ENCODE data around the gene TNS4. TPM values are rescaled to one million over a fixed set of nuclear protein-coding genes. Genes with fewer than 3 reads are reported as not detected.

TNS4 gene
- total RNA-seq, 1 experiment from 2014 or later = 0.21 TPM

DNA sequence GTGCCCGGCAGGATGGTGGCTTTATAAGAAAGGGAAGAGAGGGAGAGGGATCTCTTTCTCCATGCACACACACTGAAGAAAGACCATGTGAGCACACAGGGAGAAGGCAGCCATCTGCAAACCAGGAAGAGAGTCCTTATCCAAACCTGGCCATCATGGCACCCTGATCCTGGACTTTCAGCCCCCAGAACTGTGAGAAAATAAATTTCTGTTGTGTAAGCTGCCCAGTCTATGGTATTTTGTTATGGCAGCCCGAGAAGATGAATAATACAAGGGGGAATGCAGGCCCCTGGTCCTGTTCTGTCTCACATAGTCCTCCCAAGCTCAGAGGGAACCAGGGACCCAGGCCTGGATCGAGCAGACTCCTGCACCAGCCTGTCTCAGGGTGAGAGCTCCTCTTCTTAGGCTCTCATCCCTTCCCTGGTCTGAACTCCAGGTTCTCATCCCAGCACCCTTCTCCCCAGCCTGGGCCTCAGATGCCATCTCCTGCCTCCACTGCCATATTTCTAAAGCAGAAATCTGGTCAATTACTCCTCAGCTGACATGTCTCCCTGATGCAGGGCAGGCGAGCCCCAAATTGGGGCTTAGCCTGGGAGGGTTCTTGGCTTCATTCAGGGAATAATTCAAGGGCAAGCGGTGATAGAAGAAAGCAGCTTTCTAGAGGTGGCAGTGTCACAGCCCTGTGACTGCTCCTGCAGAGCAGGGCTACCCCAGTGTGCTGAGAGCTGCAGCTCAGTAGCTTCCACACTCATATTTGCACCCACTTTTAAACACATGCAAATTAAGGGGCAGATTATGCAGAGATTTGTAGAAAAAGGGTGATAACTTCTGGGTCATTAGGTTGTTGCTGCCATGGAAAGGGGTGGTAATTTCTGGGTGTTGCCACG lies 29.3 kb downstream of the TNS4 start:
- Mint-ChIP-seq H3K4me3 (ENCODE audit: low read depth, unreplicated experiment) (no peak overlapping the region), H3K4me1 (ENCODE audit: low read depth, unreplicated experiment) (no peaks in the 10 kb centered on the region), H3K27ac (ENCODE audit: unreplicated experiment) (no peak overlapping the region), H3K27me3 (ENCODE audit: unreplicated experiment) (peaks cover 84% of the 10 kb centered on the region), H3K36me3 (ENCODE audit: insufficient read depth, unreplicated experiment) (peaks cover 6% of the 10 kb centered on the region), H3K9me3 (ENCODE audit: low read depth, unreplicated experiment) (no peaks in the 10 kb centered on the region)
- DNase-seq = no peak
- TF ChIP-seq, protein P1, sequence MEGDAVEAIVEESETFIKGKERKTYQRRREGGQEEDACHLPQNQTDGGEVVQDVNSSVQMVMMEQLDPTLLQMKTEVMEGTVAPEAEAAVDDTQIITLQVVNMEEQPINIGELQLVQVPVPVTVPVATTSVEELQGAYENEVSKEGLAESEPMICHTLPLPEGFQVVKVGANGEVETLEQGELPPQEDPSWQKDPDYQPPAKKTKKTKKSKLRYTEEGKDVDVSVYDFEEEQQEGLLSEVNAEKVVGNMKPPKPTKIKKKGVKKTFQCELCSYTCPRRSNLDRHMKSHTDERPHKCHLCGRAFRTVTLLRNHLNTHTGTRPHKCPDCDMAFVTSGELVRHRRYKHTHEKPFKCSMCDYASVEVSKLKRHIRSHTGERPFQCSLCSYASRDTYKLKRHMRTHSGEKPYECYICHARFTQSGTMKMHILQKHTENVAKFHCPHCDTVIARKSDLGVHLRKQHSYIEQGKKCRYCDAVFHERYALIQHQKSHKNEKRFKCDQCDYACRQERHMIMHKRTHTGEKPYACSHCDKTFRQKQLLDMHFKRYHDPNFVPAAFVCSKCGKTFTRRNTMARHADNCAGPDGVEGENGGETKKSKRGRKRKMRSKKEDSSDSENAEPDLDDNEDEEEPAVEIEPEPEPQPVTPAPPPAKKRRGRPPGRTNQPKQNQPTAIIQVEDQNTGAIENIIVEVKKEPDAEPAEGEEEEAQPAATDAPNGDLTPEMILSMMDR (IDR thresholded peaks at IDR 0.05; ENCODE audit: unreplicated experiment) = no peak
- no TSS peak for BruUV-seq (replicated peaks)
- CTCF ChIA-PET = interaction anchor here (0.5 to 53.1 kb wide), 16 partner anchors 6 to 1258 kb away, joined by 3 to 4142 read pairs (median 4); partner anchors contain the start of genes CCR7, ERBB2, IGFBP4 and PSMD3
- intact Hi-C loops (cut with micrococcal nuclease; ENCODE audit: unreplicated experiment) = loop anchor here (5.0 kb wide), 1 partner anchor 330 kb away; no protein-coding TSS in a partner anchor

DNA sequence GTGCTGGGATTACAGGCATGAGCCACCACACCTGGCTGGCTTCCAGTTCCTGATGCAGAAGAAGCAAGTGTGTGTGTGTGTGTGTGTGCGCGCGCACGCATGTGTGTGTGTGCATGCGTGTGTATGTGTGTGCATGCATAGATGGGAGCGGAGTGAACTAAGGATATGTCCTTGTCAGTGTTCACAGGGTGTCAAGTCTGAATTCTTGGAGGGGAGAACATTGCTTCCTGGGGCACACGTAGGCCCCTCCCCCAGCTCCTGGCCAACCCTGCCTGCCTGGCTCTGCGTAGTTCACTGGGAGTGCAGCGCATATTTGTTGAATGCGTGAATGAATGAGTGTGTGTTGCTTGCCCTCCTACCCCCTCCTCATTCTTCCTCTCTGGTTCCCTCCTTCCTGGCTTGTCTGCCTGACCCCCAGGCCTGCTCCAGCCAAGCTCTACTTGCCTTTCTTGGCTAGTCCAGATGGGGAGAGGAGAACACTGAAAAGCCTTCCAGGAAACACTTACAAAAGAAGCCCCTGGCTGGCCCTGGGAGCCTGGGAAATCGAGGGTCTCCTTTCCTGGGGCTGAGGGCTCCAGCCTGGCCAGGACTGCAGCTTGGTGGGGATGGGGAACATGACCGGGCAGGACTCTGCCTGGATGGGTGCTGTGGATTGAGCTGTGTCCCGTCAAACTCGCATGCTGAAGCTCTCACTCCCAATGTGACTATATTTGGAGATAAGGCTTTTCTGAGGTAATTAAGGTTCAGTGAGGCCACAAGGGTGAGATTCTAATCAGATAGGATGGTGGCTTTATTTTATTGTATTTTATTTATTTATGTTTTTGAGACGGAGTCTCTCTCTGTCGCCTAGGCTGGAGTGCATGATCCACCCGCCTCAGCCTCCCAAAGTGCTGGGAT lies 30.2 kb downstream of the TNS4 start:
- no peak overlapping the region for H3K27ac Mint-ChIP-seq (ENCODE audit: unreplicated experiment)
- H3K4me1 Mint-ChIP-seq (ENCODE audit: low read depth, unreplicated experiment) = no peaks in the 10 kb centered on the region
- intact Hi-C loops (cut with micrococcal nuclease; ENCODE audit: unreplicated experiment) = loop anchor here (5.0 kb wide), 1 partner anchor 331 kb away; no protein-coding TSS in a partner anchor
- H3K36me3 Mint-ChIP-seq (ENCODE audit: insufficient read depth, unreplicated experiment) = peaks cover 3% of the 10 kb centered on the region
- TF ChIP-seq, protein P1 (IDR thresholded peaks at IDR 0.05; ENCODE audit: unreplicated experiment) = no peak
- no peak overlapping the region for H3K4me3 Mint-ChIP-seq (ENCODE audit: low read depth, unreplicated experiment)
- CTCF ChIA-PET = interaction anchor here (0.5 to 53.1 kb wide), 15 partner anchors 7 to 691 kb away, joined by 3 to 4142 read pairs (median 4); partner anchors contain the start of genes CCR7, IGFBP4, PSMD3 and TOP2A
- H3K27me3 Mint-ChIP-seq (ENCODE audit: unreplicated experiment) = peaks cover 93% of the 10 kb centered on the region
- H3K9me3 Mint-ChIP-seq (ENCODE audit: low read depth, unreplicated experiment) = no peaks in the 10 kb centered on the region
- peak; percentile 57 for DNase-seq
- no TSS peak for BruUV-seq (replicated peaks)

DNA sequence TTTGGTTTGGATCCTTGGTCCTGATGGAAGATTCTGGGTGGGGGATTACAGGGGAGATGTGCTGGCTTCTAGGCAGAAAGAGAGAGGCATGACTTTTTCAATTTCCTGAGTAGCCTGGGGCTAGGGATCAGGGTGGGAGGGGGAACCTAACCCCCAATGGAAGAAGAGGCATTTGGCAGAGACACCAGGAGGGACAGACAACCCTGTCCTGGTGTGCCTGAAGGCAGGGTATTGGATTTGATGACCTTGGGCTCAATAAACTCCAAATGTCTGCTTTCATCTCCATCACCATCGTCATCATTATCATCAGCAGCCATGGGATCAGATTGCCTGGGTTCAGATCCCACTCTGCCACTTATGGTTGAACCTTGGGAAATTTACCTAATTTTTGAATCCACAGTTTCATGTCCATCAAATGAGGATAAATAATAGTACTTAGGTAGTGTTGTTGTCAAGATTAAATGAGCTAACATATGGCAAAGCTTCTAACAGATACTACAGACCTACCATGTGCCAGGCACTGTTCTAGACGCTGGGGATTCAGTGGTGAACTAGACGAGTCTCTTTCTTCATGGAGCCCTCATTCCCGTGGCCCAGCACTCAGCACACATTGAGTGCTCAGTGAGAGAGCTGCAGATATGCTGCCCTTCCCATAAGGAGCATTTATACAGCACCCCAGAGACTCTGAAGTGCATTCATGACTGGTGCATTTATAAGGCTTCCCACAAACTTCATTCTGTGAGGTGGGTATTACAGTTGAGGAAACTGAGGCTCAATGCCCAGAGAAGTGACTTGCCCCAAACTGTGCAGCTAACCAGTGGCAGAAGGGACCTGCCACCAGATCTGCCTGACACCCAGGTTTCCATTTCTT lies 31.4 kb downstream of the TNS4 start:
- Mint-ChIP-seq H3K4me3 (ENCODE audit: low read depth, unreplicated experiment) (no peak overlapping the region), H3K27ac (ENCODE audit: unreplicated experiment) (no peak overlapping the region), H3K36me3 (ENCODE audit: insufficient read depth, unreplicated experiment) (no peaks in the 10 kb centered on the region), H3K9me3 (ENCODE audit: low read depth, unreplicated experiment) (no peaks in the 10 kb centered on the region), H3K27me3 (ENCODE audit: unreplicated experiment) (peaks cover 93% of the 10 kb centered on the region), H3K4me1 (ENCODE audit: low read depth, unreplicated experiment) (no peaks in the 10 kb centered on the region)
- DNase-seq = no peak
- BruUV-seq (replicated peaks) = no TSS peak
- intact Hi-C loops (cut with micrococcal nuclease; ENCODE audit: unreplicated experiment) = loop anchor here (5.0 kb wide), 1 partner anchor 332 kb away; no protein-coding TSS in a partner anchor
- TF ChIP-seq, protein P1 (IDR thresholded peaks at IDR 0.05; ENCODE audit: unreplicated experiment) = no peak
- CTCF ChIA-PET = interaction anchor here (0.6 to 53.1 kb wide), 14 partner anchors 8 to 782 kb away, joined by 3 to 4142 read pairs (median 4); partner anchors contain the start of genes CCR7, IGFBP4, PGAP3 and PSMD3
